Stimulated activated CD4-positive, alpha-beta T cell treated with anti-CD3 and anti-CD28 coated beads, Interleukin-12 subunit alpha, Interleukin-12 subunit beta, amount 100 ng/mL, for 4 hours (primary cell): ENCODE results near the gene ARHGAP6.

Experiments used
- DNase-seq: peaks from one replicate; pipeline ENCODE4 v3.0.0-alpha.2; 2020

ARHGAP6 gene

DNA sequence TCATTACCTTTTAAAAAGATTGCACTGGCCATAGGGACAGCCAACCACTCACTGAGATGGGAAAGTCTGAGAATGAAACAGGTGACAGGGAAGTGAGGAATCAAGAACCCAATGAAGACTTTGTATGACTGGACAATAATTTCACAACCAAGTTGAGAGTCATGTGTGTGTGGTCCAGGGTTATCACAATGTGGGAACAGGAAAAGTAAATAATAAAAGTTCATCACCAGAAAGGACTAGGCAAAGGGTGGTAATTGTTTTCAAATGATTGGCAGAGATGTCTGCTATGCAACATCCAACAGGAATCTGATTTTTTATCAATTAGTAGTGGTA, 243.2 kb downstream of the ARHGAP6 start:
- no peak for DNase-seq

DNA sequence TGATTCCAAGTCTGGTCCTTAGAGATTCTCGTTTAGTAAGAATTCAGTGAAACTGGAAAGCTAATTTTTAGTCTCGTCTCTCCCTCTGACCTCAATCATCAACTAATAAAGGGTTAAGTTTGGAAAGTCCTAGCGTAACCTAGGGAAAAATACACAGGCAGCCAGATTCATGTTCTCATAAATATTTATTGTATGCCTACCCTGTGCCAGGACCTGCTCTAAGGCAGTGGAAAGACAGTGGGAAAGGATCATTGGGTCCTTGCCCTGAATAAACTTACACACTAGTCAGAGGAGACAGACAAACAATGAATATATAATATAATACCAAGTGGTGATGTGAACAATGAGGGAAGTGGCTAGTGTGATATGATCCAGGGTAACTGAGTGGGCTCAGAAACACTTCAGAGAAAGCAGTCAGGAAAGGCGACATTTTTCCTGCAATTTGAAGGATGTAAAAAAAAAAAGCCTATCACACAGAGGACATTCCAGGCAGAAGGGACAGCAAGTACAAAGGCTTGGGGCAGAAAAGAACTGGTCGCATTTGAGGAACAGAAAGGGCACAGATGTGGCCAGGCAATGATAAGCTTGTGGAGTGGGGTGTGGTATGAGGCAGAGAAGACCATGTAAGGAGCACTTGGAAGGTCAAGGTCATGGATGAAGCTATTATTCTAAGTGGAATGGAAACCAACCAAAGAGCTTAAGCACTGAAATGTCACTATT, 243.8 kb downstream of the ARHGAP6 start:
- DNase-seq, result no peak

DNA sequence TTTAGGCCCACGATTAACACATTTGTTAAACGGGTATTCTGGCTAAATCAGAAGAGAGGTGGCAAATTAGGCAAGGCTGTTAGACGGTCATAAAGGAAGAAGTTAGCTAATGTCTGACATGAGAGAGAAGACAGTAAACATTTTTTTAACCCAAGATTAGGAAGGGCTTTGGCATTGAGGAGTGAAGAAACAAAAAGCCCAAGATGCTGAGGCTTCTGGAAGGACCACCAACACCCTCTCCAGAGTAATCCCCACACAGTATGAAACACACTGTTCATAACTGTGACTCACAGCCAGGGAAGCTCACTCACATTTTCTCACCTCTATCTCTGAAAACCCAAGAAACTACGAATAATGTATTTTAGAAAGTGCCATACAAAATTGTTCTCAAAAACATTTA, 244.9 kb downstream of the ARHGAP6 start:
- DNase-seq, result no peak

DNA sequence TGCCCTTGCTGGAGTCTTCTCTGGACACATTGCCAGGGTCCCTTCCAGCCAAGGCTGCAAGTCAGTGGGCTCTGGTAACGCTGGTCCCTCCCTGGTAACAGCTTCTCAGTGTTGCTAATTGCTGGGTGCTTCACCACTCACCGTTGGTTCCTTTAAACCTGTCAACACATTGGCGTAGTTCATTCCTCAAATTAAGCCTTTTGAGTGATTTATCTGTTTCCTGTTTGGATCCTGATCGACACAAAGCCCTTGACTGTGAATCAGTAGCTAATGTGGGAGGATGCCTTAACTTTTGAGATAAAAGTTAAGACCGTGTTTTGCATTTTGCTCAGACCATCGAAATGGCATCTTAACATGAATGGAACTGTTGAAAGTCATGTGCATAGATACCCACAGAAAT, 246.6 kb downstream of the ARHGAP6 start:
- DNase-seq, result no peak

DNA sequence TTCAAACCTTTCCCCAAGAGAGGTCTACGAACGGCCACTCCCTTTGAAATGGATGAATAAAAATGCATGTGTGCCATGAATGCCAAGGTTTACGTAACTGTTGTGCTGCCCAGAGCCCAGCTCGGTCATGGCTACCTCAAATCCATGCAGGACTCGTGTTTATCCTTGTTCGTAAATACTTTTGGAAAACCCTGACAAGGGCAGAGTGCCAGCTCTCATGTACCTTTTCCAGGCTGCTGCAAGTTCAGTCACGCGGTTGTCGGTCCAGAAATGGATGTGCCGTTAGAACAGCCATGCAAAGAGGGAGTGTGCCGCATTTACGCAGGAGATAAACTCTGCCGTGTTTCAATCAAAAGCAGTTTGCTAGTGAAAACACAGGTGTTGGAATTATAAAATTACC, 249.1 kb downstream of the ARHGAP6 start:
- no peak for DNase-seq

DNA sequence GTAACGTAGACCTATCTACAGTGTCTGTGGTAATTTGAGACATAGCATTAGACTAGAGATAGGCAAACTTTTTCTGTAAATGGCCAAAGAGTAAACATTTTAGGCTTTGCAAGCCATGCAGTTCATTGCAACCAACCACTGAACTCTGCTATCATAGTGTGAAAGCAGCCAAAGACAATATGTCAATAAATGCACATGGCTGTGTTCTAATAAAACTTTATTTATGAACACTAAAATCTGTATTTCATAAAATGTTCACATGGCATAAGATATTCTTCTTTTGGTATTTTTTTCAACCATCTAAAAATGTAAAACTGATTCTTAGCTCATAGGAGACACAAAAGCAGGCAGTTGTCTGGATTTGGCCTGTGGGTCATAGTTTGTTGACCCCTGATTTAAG, 251.6 kb downstream of the ARHGAP6 start:
- DNase-seq, result no peak

DNA sequence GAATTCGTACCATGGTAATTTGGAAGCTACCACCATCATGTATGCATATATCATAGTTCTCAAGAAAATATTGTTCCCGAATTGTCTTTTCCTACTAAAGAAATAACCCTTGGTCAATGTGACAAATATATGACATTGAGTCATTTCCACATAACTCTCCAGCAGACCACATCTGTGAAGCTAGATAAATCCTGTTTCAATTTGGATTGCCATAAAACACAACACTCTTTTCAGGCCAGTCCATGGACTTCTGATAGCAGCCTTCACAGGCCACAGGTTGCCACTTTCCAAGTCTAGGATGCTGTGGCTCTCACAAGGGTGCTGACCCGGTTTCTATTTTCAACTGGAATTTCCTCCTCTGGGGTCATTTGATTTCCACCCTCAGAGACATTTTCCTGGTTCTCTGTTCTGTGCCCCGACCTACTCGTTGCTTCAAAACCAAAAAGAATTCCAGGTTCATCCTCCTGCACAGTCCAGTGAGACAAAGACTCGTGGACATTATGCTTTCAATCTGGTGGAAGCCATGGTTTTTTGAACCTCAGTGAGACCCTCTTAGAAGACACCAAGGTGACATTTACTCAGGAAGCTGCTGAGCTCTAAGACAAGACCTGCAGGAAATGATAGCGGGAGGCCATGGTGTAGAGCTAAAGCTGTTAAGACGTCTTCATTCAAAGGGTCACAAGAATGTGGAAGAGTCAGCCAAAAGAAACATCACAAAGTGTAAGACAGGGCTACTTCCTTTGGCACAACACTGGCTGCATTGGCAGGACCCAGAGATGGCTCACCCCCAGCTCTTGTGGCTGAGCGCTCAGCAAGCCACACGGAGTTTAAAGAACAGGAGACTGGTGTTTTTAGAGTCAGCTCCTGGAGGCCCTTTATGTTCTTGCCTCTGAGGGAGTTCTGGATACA, 252.8 kb downstream of the ARHGAP6 start:
- DNase-seq, result no peak

DNA sequence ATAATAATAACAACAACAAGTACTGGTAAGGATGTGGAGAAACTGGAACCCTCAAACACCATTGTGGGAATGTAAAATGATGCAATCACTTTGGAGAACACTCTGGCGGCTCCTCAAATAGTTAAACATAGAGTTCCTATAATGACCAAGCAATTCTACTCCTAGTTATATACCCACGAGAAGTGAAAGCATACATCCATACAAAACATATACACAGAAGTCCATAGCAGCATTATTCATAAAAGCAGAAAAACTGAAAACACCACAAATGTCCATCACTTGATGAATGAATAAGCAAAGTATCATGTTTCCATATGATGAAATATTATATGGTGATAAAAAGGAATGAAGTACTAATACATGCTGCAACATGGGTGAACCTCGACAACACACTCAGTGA, 255.8 kb downstream of the ARHGAP6 start:
- DNase-seq, result no peak

DNA sequence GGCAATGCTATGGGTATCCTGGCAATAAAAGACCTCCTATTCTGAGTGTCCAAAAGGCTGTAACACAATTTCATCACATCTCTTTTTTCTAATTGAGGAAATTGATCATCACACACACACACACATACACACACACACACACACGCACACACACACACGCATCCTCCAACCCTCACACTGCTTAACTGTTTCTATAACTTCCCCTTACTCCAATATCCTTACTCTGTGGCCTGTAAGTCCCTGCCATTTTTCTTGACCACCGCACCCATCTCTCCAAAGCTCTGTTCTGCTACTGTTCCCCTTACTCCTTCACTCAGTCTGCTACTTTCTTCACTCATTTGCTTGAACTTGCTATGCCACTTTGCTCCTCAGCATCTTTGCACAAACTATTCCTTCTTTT, 256.9 kb downstream of the ARHGAP6 start:
- DNase-seq, result no peak

DNA sequence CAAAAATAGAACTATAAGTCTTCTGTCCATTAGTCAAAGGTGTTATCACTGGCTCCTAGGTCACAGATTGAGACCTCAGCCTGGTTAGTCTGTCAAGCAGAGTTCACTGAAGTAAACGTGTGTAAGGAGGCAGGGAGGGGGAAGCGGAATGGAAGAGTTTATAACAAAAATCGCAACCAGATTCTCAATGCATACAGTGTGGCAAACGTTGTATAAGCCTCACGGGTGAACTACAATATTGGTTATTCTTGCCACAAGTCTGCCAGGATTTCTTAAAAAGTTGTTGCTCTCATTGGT, 257.7 kb downstream of the ARHGAP6 start:
- no peak for DNase-seq

DNA sequence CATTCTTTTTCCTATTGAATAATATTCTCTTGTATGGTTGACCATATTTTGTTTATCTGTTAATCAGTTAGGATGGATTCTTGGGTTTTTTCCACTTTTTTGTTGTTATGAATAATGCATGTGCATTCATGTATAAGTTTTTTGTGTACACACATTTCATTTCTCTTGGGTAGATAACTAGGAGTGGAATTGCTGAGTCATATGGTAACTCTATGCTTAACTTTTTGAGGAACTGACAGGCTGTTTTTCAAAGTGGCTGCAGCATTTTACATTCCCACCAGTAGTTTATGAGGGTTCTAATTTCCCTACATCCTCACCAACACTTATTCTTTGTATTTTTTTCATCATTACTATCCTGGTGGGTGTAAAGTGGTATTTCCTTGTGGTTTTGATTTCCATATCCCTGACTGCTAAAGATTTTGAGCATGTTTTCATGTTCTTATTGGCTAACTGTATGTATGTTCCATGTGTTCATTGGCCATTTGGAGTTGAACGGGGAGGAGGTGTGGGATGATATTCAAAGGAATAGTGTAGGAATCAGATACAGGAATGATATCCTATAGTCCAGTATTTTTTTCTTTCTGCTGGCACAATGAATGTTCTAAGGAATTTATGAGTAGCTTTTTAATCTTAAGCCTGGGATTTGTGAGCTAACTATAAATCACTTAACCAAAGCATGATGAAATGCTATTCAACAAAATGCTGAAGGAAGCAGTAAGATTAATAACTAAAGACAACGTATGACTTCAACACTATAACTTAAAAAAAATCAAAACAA, 258.2 kb downstream of the ARHGAP6 start:
- no peak for DNase-seq

DNA sequence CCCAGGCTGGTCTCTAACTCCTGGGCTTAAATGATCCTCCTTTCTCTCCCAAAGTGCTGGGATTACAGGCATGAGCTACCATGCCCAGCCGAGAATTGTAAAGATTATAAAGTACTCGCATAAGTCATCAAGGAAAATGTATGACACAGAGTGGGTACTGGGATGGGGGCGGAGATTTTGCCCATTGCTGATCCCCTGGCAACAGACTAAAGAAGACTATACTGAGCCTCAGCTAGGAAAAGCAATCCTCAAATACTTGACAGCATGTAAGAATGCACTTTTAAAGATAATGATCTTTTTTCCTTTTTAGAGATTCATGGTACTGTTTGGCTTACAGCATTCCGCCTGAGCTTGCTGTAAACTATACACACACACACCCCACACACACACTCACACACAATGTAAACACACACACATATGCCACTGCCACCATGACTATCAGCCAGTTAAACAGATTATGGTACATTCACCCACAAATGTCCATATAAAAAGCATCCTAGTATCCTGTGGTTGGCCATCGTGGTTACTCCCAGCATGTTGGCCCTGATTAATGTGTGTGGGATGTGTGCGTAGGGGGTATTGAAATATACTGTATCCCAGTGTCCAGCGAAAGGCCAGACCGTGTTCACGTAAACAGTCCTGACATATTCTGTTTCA, 259.5 kb downstream of the ARHGAP6 start:
- DNase-seq, result no peak

DNA sequence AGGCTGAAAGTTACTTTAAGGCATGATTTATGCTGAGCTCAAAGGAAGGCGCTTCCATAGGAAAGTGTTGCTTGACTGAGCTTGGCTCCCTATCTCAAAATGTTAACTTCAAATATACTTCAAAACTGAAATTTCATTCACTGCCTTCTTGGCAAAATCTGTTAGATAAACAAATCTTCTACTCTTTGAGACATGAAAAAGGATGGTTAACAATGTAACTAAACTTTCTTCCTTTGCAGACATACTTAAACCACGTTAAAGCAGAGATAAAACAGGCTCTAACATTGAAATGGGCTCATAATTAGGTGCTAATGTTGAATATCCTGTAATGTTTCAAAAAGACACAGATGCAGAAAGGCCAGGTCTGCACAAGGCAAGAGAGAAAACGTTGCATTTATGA, 262.1 kb downstream of the ARHGAP6 start:
- no peak for DNase-seq

DNA sequence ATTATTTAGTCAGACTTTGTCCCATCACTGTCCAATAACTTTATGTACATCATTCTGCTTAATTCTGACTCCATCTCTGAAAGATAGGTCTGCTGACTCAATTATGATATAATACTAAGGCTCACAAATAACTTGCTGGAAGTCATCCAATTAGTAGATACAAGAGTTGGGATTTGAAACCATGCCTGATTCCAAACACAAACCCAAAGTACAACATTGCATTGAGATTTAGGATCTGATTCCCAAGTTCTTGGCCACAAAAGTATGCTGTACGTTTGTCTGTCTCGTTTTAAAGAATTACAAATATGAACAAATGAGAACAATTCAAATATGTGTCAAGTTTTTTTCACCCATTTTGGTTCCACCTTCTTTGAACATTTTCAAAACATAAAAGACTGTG, 263.8 kb downstream of the ARHGAP6 start:
- no peak for DNase-seq

DNA sequence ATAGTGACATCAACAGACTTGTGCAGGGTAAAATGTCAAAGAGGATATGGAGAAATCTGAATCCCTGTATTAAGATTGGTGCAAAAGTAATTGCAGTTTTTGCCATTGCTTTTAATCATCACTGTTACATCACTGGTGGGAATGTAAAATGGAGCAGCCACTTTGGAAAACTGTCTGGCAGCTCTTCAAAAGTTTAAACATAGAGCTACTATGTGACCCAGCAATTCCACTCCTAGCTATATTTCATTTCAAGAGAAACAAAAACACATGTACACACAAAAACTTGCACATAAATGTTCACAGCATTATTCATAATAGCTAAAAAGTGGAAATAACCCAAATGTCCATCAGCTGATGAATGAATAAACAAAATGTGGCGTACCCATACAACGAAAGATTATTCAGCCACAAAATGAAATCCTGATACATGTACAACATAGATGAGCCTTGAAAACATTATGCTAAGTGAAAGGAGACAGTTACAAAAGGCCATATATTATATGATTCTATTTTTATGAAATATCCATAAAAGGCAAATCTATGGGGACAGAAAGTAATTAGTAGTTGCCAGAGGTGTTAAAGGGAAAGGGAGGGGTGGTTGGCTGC, 266.1 kb downstream of the ARHGAP6 start:
- no peak for DNase-seq

DNA sequence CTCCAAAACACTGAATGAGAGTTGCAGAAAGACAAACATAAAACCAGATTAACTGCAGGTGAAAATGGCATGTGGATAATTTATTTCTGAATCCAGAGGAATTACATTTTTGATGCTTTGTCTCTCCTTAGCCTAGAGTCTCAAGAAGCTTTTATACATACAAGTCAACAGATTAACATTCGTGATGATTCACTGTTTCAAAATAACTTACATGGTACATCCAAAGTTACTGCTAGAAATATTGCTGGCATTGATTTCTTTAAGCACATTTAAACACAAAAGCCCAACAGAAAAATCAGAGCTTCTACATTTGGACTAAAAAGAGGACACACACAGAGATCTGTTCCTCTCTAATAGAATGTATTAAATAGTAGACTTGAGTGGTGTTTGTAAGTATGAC, 266.9 kb downstream of the ARHGAP6 start:
- no peak for DNase-seq

DNA sequence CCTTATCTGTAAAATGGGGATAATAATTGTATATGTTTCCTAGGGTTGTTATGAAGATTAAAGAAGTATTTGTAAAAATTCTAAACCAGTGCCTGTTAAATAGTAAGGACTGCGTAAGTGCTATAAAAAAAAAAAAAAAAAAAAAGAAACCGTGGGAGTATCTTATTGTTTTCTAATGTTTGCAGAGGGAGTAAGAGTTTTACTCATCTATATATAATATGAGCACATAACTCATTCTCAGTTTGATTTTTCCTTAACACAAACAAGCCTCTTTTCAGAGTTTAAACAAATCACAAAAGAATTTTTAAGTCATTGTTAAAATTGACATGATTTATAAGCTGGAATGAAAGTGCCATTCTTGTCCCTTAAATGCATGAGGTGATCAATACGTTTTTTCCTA, 267.6 kb downstream of the ARHGAP6 start:
- no peak for DNase-seq

DNA sequence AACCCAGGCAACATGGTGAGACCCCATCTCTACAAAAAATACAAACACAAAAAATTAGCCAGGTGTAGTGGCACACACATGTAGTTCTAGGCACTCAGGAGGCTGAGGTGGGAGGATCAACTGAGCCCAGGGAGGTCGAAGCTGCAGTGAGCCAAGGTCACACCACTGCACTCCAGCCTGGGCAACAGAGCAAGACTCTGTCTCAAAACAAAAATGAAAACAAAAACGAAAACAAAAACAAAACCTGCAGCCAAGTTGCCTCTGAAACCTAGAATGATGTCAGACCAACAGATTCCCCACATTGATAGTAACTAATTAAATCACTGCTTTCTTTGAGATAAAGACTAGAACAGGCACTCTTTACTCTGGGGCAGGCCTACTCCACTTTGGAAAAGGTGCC, 268.0 kb downstream of the ARHGAP6 start:
- DNase-seq, result no peak

DNA sequence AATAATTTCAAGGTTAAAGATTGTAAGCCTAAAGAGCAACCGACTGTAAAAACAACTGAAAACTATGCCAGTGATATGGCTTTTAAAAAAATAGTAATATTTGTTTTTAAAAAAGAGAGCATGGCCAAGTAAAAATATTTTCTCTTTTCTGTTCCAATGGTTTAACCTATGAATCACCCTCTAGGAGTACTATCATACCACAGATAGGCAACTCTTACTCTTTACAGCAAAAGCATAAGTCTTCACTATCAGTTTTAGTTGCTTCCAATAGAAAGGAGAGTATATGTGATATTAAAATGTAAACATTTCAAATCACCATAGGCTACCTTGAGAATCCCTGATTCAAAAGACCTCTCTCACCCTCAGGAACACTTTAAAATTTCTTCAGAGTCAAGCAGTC, 269.9 kb downstream of the ARHGAP6 start:
- DNase-seq, result no peak

DNA sequence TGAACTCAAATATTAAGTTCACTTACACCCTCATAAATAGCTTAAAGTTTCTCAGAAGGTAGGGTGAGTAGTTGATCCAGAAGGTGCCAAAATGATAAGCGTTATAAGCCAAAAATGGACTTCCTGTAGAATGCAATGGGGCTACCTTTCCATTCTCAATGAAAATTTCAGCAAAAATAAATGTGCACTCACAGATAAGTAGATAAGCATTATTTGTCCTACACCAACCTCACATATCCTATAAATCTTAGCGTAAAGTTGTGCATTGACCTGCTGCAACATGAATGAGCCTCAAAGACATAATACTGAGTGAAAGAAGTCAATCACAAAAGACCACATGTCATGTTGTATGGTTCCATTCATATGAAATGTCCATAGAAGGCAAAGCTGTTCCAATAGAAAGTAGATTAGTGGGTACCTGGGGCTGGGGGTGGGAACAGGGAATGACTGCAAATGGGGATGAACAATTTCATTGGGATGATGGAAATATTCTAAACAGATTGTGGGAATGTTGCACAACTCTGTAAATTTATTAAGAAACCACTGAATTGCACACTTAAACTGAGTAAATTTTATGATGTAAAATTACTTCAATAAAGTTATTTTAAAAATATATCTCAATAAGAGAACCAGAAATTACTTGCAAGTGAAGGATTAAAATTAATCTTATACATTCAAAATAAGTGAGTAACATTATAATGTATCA, 271.6 kb downstream of the ARHGAP6 start:
- DNase-seq, result no peak

DNA sequence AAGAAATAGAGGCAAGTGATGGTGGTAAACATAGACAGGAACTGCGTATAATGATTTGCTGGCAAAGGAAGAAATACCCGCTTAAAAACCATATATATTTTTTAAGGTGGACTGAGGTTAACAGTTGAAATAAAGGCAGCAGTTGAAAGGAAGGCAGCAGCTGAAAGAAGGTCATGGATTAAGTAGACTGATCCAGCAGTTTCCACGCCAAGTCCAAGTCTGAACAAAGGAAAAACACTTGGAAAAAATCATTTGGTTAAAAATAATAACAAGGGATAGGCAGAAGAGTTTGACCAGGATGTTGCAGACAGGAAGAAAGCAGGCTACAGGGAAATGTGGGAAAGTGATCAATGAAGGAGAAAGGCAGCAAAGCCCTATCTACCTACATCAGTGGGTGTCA, 278.9 kb downstream of the ARHGAP6 start:
- no peak for DNase-seq

DNA sequence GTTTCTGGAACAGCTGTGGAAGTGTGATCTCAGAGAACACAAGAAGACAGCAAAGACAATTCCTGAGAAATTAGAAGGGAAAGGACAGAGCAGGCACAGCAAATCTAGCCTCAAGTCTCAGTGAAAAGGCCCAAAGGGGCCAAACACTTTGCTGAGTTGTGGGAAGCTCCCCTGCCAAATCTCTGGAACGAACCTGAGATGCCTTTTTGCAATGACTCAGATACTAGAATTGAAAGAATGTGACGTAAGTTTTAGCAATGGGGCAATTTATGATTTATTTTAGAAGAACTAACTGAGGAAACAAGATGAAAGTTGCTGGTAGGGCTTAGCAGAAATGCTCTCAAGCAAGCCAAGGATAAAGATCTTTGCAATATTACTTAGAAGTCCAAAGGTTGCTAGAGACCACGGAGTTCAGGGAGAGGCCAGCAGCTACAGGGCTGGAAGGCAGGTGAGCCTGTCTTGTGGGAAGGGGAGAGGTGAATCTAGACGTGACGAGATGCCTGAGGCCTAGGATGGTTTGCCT, 279.7 kb downstream of the ARHGAP6 start:
- DNase-seq, result no peak
